ENCODE results near the gene KLHDC4.

DNA sequence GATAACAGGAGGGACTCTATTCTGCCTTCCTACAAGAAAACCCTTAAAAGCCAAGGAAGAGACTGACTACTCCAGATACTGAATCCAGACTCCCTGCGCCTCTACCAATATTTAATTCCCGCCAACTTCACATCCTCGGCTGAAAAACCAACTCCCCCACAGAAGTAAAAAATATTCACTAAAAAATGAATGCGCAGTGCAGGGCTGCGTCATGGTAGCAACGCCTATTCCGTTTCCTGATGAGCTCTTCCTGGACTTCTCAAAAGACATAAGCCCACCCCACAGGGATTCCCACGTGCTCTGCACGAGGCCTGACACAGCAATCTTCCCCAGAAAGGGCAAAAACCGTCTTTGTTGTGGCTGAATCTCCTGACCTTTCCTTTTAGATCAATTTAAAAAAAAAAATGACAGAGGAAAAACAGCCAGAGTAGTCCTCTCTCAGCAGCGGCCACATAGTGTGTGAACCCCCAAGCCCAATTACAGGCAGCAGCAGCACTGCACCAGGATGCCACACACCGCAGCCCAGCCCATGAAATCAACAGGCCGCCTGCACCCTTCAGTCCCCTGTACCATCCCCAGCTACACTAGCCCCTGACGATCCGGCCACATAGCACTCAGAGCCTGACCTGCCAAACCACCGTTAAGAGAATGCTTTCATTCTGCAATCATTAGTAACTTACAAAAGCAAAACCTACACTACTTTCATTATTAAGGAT, 23.9 kb downstream of the KLHDC4 start:
- no peak for TF ChIP-seq EZH2 (IDR thresholded peaks at IDR 0.05; ENCODE audit: insufficient read depth, low read length)
- TF ChIP-seq, protein P1, sequence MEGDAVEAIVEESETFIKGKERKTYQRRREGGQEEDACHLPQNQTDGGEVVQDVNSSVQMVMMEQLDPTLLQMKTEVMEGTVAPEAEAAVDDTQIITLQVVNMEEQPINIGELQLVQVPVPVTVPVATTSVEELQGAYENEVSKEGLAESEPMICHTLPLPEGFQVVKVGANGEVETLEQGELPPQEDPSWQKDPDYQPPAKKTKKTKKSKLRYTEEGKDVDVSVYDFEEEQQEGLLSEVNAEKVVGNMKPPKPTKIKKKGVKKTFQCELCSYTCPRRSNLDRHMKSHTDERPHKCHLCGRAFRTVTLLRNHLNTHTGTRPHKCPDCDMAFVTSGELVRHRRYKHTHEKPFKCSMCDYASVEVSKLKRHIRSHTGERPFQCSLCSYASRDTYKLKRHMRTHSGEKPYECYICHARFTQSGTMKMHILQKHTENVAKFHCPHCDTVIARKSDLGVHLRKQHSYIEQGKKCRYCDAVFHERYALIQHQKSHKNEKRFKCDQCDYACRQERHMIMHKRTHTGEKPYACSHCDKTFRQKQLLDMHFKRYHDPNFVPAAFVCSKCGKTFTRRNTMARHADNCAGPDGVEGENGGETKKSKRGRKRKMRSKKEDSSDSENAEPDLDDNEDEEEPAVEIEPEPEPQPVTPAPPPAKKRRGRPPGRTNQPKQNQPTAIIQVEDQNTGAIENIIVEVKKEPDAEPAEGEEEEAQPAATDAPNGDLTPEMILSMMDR (IDR thresholded peaks at IDR 0.05; ENCODE audit: insufficient read depth, low read depth, low read length): no peak

All from astrocyte (in vitro differentiated cells and primary cell).